ENCODE measurements around the gene HSD17B11. TPM values are rescaled to one million over a fixed set of nuclear protein-coding genes. Genes with fewer than 3 reads are reported as not detected.
"Not testable (repeated sequence)": the region's sequence is repeated elsewhere in the genome, so short reads cannot be mapped to it uniquely, and the experiment has no call there.

Gene HSD17B11, protein sequence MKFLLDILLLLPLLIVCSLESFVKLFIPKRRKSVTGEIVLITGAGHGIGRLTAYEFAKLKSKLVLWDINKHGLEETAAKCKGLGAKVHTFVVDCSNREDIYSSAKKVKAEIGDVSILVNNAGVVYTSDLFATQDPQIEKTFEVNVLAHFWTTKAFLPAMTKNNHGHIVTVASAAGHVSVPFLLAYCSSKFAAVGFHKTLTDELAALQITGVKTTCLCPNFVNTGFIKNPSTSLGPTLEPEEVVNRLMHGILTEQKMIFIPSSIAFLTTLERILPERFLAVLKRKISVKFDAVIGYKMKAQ
- total RNA-seq, result 10 to 100 TPM; 16.6 to 30.1 TPM

DNA sequence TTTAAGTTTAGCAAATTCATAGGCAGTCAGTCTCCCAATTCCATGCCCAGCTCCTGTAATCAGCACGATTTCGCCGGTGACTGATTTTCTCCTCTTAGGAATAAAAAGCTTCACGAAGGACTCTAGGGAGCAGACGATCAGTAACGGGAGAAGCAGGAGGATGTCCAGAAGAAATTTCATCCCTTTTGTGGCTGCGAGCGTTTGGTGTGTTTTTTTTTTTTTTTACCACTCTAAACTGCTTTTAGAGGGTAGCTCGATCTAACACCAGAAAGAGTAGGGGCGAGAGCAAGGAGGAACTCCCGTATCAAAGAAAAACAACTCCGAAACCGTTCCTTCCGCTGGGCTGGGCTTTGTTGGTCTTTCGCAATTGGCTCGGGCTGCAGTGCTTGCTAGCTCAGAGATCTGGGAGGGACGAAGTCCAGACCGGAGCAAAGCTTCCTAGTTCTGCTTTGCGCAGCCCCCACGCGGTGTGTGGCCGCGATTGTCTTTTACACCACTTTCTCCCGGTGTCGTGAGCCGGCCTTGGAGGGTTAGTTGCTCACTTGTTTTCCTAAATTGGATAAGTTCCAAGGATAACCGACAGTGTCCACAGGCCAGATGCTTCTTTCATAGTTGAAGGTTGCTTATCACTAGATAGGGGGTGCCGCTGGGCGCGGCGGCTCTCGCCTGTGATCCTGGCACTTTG, at the start of gene HSD17B11:
Gene HSD17B11, minus strand, starts transcription at position 298 of the 685 bp plus-strand sequence. Its CDS starts 118 bp downstream, at position 180.
- Mint-ChIP-seq H3K27ac (peak within 1 kb of the TSS; percentile 87 to 91), H3K9me3 (peaks cover 0 to 10% of the 10 kb centered on the region in 2 donors), H3K36me3 (peaks cover 14 to 23% of the 10 kb centered on the region in 2 donors)
- peak; percentile 71 to 83 for DNase-seq (ENCODE audit: low spot score in 2 of 2)
- ATAC-seq, result peak; percentile 99 to 100

DNA sequence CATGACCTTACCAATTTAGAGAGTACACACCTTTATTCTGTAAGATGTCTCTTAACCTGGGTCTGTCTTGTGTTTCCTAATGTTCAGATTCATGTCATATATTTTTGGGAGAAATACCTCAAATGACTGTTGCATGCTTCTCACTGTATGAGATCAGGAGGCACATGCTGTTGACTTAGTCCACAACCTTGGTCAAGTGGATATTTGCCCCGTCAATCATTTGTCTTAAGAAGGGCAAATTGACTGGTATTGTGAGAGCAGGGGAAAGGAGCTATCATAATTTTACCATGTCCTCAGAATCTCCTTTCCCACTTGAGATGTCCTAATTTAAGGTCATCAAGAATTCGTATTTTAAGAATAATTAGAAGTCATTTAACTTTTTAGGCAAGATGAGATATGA, 42.4 kb upstream of the HSD17B11 start:
- DNase-seq (ENCODE audit: low spot score in 2 of 2) (no peak), ATAC-seq (no peak)
- no peaks in the 10 kb centered on the region for H3K9me3 Mint-ChIP-seq
- peaks cover 0 to 10% of the 10 kb centered on the region in 2 donors for H3K36me3 Mint-ChIP-seq
- H3K27ac Mint-ChIP-seq, result no peak overlapping the region

DNA sequence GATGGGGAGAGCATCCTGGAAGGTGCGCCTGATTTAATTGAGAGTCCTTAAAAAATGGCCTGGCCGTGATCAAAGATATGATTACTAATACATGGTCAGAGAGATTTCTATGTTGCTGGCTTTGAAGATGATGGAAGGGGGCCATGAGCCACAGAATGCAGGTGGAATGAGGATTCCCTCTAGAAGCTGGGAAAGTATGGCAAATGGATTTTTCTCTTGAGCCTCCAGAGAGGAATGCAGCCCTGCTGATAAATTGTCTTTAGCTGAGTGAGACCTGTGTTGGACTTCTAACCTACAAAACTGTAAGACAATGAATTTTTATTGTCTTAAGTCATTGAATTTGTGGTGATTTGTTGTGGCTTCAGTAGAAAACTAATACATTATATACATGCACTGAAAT, 39.0 kb upstream of the HSD17B11 start:
- no peak for ATAC-seq
- Mint-ChIP-seq H3K27ac (no peak overlapping the region), H3K9me3 (no peaks in the 10 kb centered on the region)

DNA sequence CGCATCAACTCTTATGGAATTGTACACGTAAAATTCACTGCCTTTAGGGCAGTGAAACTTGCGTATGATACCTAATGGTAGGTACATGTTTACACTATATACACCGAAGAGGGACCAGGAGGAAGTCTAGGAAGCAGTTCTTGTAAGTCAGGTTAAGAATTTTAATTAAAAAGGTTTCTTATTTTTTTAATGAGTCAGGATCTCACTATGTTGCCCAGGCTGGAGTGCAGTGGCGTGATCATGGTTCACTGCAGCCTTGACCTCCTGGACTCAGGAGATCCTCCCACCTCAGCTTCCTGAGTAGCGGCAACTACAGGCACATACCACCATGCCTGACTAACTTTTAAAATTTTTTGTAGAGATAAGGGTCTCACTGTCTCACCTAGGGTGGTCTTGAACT, 38.0 kb upstream of the HSD17B11 start:
- DNase-seq (ENCODE audit: low spot score in 2 of 2) (no peak), ATAC-seq (no peak)
- no peaks in the 10 kb centered on the region for H3K9me3 Mint-ChIP-seq
- no peaks in the 10 kb centered on the region for H3K36me3 Mint-ChIP-seq
- H3K27ac Mint-ChIP-seq, result no peak overlapping the region

More for the DNA sequence above, 39.0 kb upstream of the HSD17B11 start:
- H3K36me3 Mint-ChIP-seq, result no peaks in the 10 kb centered on the region
- no peak for DNase-seq (ENCODE audit: low spot score in 2 of 2)

DNA sequence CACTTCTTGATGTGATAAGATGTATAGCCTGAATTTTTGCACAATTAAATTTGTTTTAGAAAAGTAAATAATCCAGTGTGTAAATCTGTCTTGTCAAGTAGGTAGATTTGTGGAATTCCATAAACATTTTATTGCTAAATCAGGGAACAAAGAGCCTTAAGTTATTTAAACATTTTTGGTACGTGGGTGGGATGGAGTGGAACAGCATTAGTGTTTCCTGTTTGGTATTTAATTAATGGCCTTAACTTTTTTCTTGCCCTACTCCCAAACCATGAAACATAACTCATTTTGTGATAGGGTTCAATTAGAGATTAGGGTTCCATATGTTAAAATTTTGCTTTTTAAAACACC, 36.5 kb upstream of the HSD17B11 start:
- no peak overlapping the region for H3K27ac Mint-ChIP-seq
- no peak for ATAC-seq
- H3K36me3 Mint-ChIP-seq, result peaks cover 0 to 6% of the 10 kb centered on the region in 2 donors
- no peaks in the 10 kb centered on the region for H3K9me3 Mint-ChIP-seq
- no peak for DNase-seq (ENCODE audit: low spot score in 2 of 2)

DNA sequence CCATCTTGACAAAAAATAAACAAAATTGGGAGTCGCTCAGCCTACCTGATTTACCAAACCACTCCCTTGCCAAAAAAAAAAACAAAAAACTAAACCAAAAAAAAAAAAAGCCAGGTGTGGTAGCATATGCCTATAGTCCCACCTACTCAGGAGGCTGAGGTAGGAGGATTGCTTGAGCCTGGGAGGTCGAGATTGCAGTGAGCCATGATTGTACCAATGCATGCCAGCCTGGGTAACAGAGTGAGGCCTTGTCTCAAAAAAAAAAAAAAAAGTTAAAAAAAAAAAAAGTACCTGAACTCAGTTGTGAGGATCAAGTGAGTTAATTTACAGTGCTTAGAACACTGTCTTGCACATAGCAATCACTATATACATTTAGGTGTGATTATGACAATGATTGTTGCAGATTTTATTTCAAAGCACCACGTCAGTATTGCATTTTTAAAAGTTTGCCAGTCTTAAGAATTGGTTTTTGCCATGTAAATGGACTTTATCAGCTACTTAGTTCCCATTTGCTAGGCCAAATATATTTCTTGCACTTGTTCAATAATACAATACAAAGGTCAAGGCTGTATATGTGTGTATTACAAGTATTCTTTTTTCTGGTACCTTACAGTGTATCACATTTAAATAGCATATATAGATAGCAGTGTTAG, 36.0 kb upstream of the HSD17B11 start:
- H3K36me3 Mint-ChIP-seq, result peaks cover 0 to 11% of the 10 kb centered on the region in 2 donors
- no peak for ATAC-seq
- no peak for DNase-seq (ENCODE audit: low spot score in 2 of 2)
- H3K9me3 Mint-ChIP-seq, result no peaks in the 10 kb centered on the region
- no peak overlapping the region for H3K27ac Mint-ChIP-seq

DNA sequence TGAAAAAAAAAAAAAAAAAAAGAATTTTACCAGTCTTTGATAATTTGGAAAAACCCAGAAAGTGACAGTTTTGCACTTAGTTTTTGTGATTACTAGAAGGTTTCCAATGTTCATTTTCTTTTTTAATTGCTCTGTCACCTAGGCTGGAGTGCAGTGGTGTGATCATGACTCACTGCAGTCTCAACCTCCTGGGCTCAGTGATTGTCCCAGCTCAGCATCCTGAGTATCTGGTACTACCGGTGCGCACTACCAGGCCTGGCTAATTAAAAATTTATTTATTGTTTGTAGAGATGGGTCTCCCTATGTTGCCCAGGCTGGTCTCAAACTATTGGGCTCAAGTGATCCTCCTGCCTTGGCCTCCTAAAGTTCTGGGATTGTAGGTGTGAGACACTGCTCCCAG, 34.7 kb upstream of the HSD17B11 start:
- Mint-ChIP-seq H3K9me3 (no peaks in the 10 kb centered on the region), H3K27ac (no peak overlapping the region), H3K36me3 (peaks cover 0 to 11% of the 10 kb centered on the region in 2 donors)
- no peak for ATAC-seq
- no peak for DNase-seq (ENCODE audit: low spot score in 2 of 2)

DNA sequence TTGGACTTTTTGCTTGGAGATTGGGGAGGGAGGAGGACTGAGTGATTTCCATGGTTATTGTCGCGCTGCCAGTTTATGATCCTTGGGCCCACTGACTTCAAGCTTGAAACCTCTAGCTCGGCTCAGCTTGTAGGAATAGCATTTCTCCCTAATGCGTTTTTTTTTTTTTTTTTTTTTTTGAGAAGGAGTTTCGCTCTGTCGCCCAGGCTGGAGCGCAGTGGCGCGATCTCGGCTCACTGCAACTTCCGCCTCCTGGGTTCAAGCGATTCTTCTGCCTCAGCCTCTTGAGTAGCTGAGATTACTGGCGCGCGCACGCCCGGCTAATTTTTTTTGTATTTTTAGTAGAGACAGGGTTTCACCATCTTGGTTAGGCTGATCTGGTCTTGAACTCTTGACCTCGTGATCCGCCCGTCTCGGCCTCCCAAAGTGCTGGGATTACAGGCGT, 33.1 kb upstream of the HSD17B11 start:
- H3K36me3 Mint-ChIP-seq, result peaks cover 0 to 11% of the 10 kb centered on the region in 2 donors
- H3K9me3 Mint-ChIP-seq; DNase-seq (ENCODE audit: low spot score in 2 of 2); ATAC-seq: not testable (repeated sequence)
- H3K27ac Mint-ChIP-seq, result peak overlapping the region; percentile 50 to 93

DNA sequence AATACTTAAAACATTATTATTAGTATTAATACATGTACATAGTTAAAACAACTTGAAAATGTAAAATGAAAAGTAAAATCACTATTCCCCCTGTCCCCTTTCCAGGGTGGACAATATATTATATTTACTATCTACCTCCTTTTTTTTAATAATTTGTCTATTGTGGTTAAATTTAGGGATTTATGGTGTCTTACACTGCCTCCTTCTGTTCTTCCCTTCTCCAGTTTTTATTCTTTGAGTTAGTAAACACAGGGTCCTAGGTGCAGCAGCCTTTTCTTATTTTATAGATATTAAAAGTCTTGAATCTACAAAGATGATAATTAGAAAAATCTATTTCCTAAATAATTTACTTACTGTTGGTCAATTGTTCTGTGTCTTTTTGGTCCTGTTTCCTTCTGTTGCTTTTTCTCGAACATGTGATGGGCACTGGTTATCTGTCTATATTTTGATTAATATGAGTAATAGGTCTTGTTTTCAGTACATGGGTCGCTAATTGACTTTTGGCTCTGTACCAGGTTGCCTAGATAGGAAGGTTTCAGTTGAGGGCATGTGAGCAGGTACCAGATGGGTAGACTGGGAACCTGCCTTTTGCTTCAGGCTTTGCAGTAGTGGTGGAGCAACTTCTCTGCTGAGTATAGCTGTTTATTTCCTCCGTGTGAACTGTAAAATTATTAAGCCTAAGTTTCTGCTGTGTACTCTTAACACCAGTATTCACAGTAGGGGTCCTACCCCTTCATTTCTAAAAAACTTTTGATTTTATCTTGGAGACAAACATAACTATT, 32.5 kb upstream of the HSD17B11 start:
- Mint-ChIP-seq H3K27ac (peak overlapping the region; percentile 87 to 93), H3K9me3 (no peaks in the 10 kb centered on the region), H3K36me3 (peaks cover 0 to 11% of the 10 kb centered on the region in 2 donors)
- no peak for ATAC-seq
- DNase-seq (ENCODE audit: low spot score in 2 of 2), result no peak

DNA sequence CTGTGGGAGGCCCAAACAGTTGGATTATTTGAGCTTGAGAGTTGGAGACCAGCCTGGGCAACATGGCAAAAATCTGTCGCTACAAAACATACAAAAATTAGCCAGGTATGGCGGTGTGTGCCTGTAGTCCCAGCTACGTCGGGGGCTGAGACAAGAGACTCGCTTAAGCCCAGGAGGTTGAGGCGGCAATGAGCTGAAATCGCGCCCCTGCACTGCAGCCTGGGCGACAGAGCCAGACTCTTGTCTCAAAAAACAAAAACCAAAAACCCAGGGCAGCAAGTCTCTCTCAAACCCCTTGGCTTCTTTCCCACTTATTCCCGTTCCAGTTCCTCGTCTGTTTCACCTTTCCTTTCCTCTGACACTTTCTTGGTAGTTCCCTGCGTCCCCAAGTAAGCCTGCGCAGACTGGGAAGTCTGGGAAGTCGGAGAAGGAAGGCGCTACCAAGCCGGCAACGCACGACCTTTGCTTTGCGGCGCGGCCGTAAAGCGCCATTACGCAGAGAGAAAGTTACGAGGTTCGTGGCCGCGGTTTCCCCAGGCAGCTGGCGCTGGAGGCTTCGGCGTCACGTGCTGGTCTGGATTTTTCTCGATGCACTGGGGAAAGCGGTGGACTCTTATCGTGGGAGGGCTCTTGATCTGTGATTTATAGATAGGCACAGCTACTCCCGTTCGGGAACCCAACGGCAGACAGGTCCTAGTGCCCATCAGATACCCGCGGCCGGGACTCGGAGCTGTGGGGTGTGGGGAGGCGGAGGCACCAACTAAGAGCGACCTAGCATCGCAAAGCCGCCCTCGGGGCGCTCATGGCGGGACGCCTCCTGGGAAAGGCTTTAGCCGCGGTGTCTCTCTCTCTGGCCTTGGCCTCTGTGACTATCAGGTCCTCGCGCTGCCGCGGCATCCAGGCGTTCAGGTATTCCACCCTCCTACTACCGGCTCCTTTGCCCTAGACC, 31.4 kb upstream of the HSD17B11 start, which contains the start of gene NUDT9:
Gene NUDT9, plus strand, starts transcription at position 470 of the 949 bp plus-strand sequence. Its CDS starts 333 bp downstream, at position 803.
- H3K9me3 Mint-ChIP-seq, result no peaks in the 10 kb centered on the region
- H3K27ac Mint-ChIP-seq, result peak within 1 kb of the TSS; percentile 93 to 99
- ATAC-seq (peak; percentile 84 to 92), DNase-seq (ENCODE audit: low spot score in 2 of 2) (peak; percentile 80 to 86)
- peaks cover 0 to 11% of the 10 kb centered on the region in 2 donors for H3K36me3 Mint-ChIP-seq

DNA sequence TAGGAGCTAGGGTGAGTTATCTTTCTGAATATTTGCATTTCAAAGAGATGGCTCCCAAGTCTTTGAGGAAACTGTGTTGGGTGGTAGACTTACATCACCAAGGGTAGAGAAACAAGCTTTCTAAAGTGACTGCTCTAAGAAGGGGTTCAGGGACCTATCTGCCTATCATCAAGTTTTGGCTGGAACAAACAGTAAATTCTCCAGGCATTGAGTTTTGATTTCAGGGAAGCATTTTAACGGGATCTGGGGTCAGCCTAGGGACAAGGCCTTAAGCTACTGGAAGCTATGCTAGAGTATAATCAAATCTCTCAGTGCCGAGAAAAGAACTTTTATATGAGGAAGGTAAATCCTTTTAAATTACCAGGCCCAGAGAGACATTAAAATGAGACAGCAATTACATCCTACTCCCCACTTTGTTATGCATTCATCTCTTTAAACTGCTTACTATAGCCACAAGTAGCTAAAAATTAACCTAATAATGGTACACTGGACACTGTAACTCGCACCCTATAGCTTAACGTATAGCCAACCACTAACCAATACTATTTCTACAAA, 29.4 kb upstream of the HSD17B11 start:
- Mint-ChIP-seq H3K9me3 (no peaks in the 10 kb centered on the region), H3K27ac (no peak overlapping the region), H3K36me3 (peaks cover 0 to 11% of the 10 kb centered on the region in 2 donors)
- DNase-seq (ENCODE audit: low spot score in 2 of 2) (no peak), ATAC-seq (no peak)

DNA sequence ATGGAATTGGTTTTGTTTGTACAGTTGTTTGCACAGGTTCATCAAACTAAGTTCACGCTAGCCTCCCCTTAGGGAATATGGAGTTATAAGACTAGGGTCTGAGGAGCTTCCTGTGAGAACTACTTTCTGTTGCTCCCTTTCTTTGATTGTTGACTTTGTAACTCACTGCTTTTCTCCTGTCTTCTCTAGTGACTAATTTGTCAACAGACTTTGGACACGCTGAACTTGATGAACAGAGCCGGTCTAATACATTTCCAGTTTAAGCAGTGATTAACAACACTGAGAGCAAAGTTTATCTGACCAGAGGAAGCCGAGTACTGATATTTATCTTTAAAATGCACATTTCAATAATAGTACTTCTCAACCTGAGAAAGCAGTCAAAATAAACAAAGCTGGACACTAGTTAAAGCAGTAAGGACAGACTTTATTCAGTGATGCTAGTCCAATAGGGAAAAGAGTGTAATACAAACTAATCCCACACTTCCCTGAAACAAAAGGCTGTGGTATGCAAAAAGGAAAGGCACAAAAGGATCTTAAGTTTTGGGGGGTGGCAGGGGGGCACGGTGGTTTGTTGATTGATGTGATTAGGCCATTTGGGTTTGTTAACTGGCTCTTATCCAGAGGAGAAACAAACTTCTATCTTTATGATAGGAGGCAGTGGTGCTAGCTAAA, 28.7 kb upstream of the HSD17B11 start:
- DNase-seq (ENCODE audit: low spot score in 2 of 2) (no peak), ATAC-seq (no peak)
- no peak overlapping the region for H3K27ac Mint-ChIP-seq
- no peaks in the 10 kb centered on the region for H3K9me3 Mint-ChIP-seq
- peaks cover 0 to 11% of the 10 kb centered on the region in 2 donors for H3K36me3 Mint-ChIP-seq

DNA sequence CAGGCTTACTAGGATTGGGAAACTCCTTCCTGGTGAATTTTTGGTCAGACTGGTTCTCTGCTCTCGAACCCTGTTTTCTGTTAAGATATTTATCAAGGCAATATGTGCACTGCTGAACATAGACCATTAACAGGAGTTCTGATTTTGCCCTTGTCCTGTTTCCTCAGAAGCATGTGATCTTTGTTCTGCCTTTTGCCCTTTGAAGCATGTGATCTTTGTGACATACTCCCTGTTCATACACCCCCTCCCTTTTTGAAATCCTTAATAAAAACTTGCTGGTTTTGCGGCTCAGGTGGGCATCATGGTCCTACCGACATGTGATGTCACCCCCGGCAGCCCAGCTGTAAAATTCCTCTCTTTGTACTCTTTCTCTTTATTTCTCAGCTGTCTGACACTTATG, 27.4 kb upstream of the HSD17B11 start:
- peaks cover 0 to 11% of the 10 kb centered on the region in 2 donors for H3K36me3 Mint-ChIP-seq
- not testable (repeated sequence) for DNase-seq (ENCODE audit: low spot score in 2 of 2); H3K9me3 Mint-ChIP-seq; ATAC-seq; H3K27ac Mint-ChIP-seq

DNA sequence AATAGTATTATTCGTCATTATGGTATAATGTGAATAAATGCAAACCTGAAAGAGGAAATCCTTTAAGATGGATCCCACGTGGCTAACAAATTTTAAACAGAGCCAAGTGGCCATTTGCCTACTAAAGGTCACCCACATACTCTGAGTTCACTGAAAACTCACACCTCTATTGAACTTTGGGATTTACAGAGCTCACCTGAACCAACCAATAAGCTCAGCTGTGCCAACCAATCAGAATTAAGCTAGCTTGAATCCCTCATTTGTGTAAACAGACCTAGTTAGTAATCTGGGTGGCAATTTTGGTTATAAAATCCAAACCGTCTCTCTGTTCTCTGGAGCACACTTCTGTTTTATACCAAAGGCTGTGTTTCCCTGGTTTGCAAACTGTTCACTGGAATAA, 26.0 kb upstream of the HSD17B11 start:
- H3K9me3 Mint-ChIP-seq, result no peaks in the 10 kb centered on the region
- no peaks in the 10 kb centered on the region for H3K36me3 Mint-ChIP-seq
- ATAC-seq, result no peak
- DNase-seq (ENCODE audit: low spot score in 2 of 2), result no peak
- H3K27ac Mint-ChIP-seq, result no peak overlapping the region

DNA sequence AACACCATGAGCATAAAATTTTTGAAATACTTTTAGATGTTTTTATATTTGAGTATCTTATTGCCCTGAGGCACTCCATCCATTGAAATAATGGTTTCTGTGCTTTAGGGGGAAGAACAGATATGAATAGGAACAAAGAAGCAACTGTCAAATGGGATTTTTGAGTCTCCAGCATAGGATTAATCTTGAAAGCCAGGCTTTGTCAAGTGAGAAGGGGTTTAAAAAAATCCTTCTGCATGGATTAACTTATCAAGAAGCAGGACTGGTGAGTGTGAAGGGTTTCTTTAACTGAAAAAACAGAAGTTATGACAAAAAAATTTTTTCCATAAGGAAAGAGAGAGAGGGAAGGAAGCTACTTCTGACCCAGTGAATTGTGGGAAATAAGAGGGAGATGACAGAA, 23.8 kb upstream of the HSD17B11 start:
- Mint-ChIP-seq H3K36me3 (no peaks in the 10 kb centered on the region), H3K27ac (no peak overlapping the region), H3K9me3 (no peaks in the 10 kb centered on the region)
- ATAC-seq, result no peak
- DNase-seq (ENCODE audit: low spot score in 2 of 2), result no peak
